Ovary (tissue), 3 donors: ENCODE results near the gene CEP20.

Experiments used
- EP300 ChIP-seq: sonication (generic); formaldehyde crosslinking; IDR thresholded peaks from one replicate; pipeline ENCODE4 v1.6.1; 2017; ENCODE audit warnings: antibody characterized with exemption
- POLR2A ChIP-seq: fragments of 450-650 bp; IDR thresholded peaks from one replicate; pipeline ENCODE4 v1.6.1; 2017; ENCODE audit warnings: antibody characterized with exemption, mild to moderate bottlenecking, moderate library complexity
- TF ChIP-seq, protein P1 (sequence below), 3 donors: fragments of 450-650 bp in 2 of 3; fragments of 200-600 bp in 1 of 3; IDR thresholded peaks; one replicate each; pipeline versions ENCODE4 v1.5.1 to v1.8.0; 2016 to 2022; ENCODE audit warnings: antibody characterized with exemption in 3 of 3, mild to moderate bottlenecking in 1 of 3
- donor health status: DM: no; HTN: no; CAD: no.

DNA sequence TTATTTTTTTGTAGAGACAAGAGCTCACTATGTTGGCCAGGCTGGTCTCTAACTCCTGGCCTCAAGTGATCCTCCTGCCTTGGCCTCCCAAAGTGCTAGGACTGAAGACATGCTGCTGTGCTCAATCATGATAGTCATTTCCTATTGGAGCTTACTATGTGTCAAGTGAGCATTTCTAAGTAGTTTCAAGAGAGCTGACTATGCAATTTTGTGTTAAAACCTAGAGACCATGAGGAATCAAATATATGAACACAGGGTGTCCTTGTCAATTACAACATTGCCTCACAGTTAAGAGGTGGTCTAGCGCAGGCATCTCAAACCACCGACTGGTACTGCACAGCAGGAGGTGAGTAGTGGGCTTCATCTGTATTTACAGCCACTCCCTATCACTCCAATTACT, 69.4 kb downstream of the CEP20 start:
- TF ChIP-seq, protein P1, sequence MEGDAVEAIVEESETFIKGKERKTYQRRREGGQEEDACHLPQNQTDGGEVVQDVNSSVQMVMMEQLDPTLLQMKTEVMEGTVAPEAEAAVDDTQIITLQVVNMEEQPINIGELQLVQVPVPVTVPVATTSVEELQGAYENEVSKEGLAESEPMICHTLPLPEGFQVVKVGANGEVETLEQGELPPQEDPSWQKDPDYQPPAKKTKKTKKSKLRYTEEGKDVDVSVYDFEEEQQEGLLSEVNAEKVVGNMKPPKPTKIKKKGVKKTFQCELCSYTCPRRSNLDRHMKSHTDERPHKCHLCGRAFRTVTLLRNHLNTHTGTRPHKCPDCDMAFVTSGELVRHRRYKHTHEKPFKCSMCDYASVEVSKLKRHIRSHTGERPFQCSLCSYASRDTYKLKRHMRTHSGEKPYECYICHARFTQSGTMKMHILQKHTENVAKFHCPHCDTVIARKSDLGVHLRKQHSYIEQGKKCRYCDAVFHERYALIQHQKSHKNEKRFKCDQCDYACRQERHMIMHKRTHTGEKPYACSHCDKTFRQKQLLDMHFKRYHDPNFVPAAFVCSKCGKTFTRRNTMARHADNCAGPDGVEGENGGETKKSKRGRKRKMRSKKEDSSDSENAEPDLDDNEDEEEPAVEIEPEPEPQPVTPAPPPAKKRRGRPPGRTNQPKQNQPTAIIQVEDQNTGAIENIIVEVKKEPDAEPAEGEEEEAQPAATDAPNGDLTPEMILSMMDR (IDR thresholded peaks at IDR 0.05) = no peak
- TF ChIP-seq EP300 (no peak), POLR2A (no peak)
